A673 (cell line): ENCODE data around the gene SH3TC1.

Experiments used
- CTCF ChIP-seq: fragments of 300-800, 200-600 bp; sonication (generic); conservative IDR thresholded peaks from 2 replicates; pipeline ENCODE4 v1.5.1; 2017; ENCODE audit warnings: low read depth, mild to moderate bottlenecking, antibody characterized with exemption, low read length, moderate library complexity, mixed read lengths
- EZH2 ChIP-seq: fragments of 200-600 bp; sonication (generic); IDR thresholded peaks from 2 replicates; pipeline ENCODE4 v1.6.1; 2017; ENCODE audit warnings: borderline replicate concordance, low read depth, mild to moderate bottlenecking, mixed read lengths, antibody characterized with exemption, low read length; ENCODE audit not compliant: poor library complexity, severe bottlenecking

- no peak for TF ChIP-seq CTCF
- TF ChIP-seq EZH2: no peak
These were observed 38.9 kb upstream of the SH3TC1 start for GRCh38 chr4:8160233-8160560.
